CD4-positive, CD25-positive, alpha-beta regulatory T cell (primary cell): ENCODE data around the gene FLVCR1. TPM values are rescaled to one million over a fixed set of nuclear protein-coding genes. Genes with fewer than 3 reads are reported as not detected.

Experiments used
- ATAC-seq, 2 donors: fragments of 150-1000 bp; cut with Tn5 transposase; one replicate each; pipeline ENCODE4 v1.10.0; 2021; ENCODE audit warnings: low read depth in 2 of 2, moderate number of reproducible peaks in 2 of 2, moderate library complexity in 1 of 2
- DNase-seq, 3 donors: peaks; one replicate each; pipeline versions ENCODE4 v3.0.0 to v3.0.0-alpha.2; 2012 to 2022; ENCODE audit warnings: mixed read lengths in 1 of 3
- H3K27ac ChIP-seq: one replicate; pipeline ENCODE4 v1.7.0; 2013; ENCODE audit warnings: mild to moderate bottlenecking, low read length; ENCODE audit not compliant: insufficient read depth, poor library complexity, severe bottlenecking
- H3K27me3 ChIP-seq: one replicate; pipeline ENCODE4 v1.7.0; 2013; ENCODE audit warnings: low read length; ENCODE audit not compliant: control insufficient read depth, insufficient read depth
- H3K36me3 ChIP-seq: one replicate; pipeline ENCODE4 v1.7.0; 2013; ENCODE audit warnings: mild to moderate bottlenecking, low read length, moderate library complexity; ENCODE audit not compliant: control insufficient read depth, insufficient read depth
- H3K4me1 ChIP-seq: 2 replicates; pipeline ENCODE4 v1.7.0; 2013; ENCODE audit warnings: mild to moderate bottlenecking, low read length; ENCODE audit not compliant: insufficient read depth, control insufficient read depth, poor library complexity, severe bottlenecking
- H3K4me3 ChIP-seq: one replicate; pipeline ENCODE4 v1.7.0; 2013; ENCODE audit warnings: low read depth, mild to moderate bottlenecking, low read length, moderate library complexity
- H3K9me3 ChIP-seq, 2 experiments: 1 replicate in 1 of 2; 2 replicates in 1 of 2; pipeline ENCODE4 v1.7.0; 2013; ENCODE audit warnings: low read length in 2 of 2, mild to moderate bottlenecking in 1 of 2, moderate library complexity in 1 of 2; ENCODE audit not compliant: control insufficient read depth in 2 of 2
- H3K27ac Mint-ChIP-seq, 3 donors: one replicate each; pipeline ENCODE4 v1.8.0; 2020 to 2022; ENCODE audit warnings: mild to moderate bottlenecking in 3 of 3, mixed read lengths in 3 of 3, moderate library complexity in 2 of 3
- H3K27me3 Mint-ChIP-seq: one replicate; pipeline ENCODE4 v1.8.0; 2022; ENCODE audit warnings: mild to moderate bottlenecking, mixed read lengths
- H3K36me3 Mint-ChIP-seq: one replicate; pipeline ENCODE4 v1.8.0; 2020; ENCODE audit warnings: mixed read lengths
- H3K4me1 Mint-ChIP-seq, 4 donors: one replicate each; pipeline ENCODE4 v1.8.0; 2020 to 2022; ENCODE audit warnings: mixed read lengths in 4 of 4, mild to moderate bottlenecking in 1 of 4
- H3K4me3 Mint-ChIP-seq, 4 donors: one replicate each; pipeline ENCODE4 v1.8.0; 2020 to 2022; ENCODE audit warnings: mild to moderate bottlenecking in 4 of 4, mixed read lengths in 4 of 4, moderate library complexity in 3 of 4
- H3K9me3 Mint-ChIP-seq, 7 donors: one replicate each; pipeline ENCODE4 v1.8.0; 2020 to 2022; ENCODE audit warnings: mixed read lengths in 7 of 7, mild to moderate bottlenecking in 3 of 7, moderate library complexity in 2 of 7
- polyA plus RNA-seq, 4 donors: library from polyadenylated mRNA; unstranded; fragments of 300-500 nt; fragmentation: Illumina TruSeq; gene quantifications; one replicate each; pipeline ENCODE4 v1.2.3, GENCODE V29; 2021
- total RNA-seq: library from RNA; stranded (reverse); gene quantifications from one replicate; pipeline ENCODE4 v1.2.3, GENCODE V29; 2022

The FLVCR1 gene
- total and polyA plus RNA-seq, 5 donors from 2014 or later, result 1.8 to 10.9 (median 2.3) TPM

GRCh38 chr1:212933815-212934471, 75.9 kb downstream of the FLVCR1 start:
- Histone ChIP-seq H3K9me3 (no peaks in the 10 kb centered on the region), H3K4me3 (no peak overlapping the region), H3K27ac (no peak overlapping the region), H3K4me1 (no peaks in the 10 kb centered on the region), H3K27me3 (no peaks in the 10 kb centered on the region), H3K36me3 (no peaks in the 10 kb centered on the region)
- DNase-seq (no peak), ATAC-seq (no peak)
- Mint-ChIP-seq H3K27ac (no peak overlapping the region), H3K9me3 (peaks cover 0 to 3% (median 0%) of the 10 kb centered on the region in 7 donors), H3K4me3 (no peak overlapping the region), H3K27me3 (peaks cover 14% of the 10 kb centered on the region), H3K36me3 (no peaks in the 10 kb centered on the region), H3K4me1 (no peaks in the 10 kb centered on the region)

- no peaks in the 10 kb centered on the region for H3K36me3 ChIP-seq
- no peaks in the 10 kb centered on the region for H3K9me3 ChIP-seq
- Mint-ChIP-seq H3K4me3 (no peak overlapping the region), H3K4me1 (no peaks in the 10 kb centered on the region), H3K27me3 (peaks cover 21% of the 10 kb centered on the region), H3K9me3 (peaks cover 0 to 6% (median 0%) of the 10 kb centered on the region in 7 donors), H3K27ac (no peak overlapping the region), H3K36me3 (peaks cover 3% of the 10 kb centered on the region)
- no peaks in the 10 kb centered on the region for H3K27me3 ChIP-seq
- H3K4me3 ChIP-seq, result no peak overlapping the region
- no peaks in the 10 kb centered on the region for H3K4me1 ChIP-seq
- DNase-seq (no peak), ATAC-seq (no peak)
- H3K27ac ChIP-seq, result no peak overlapping the region
Measured at GRCh38 chr1:212935387-212935981, 77.4 kb downstream of the FLVCR1 start.

- Mint-ChIP-seq H3K27me3 (peaks cover 23% of the 10 kb centered on the region), H3K4me1 (no peaks in the 10 kb centered on the region)
- no peaks in the 10 kb centered on the region for H3K9me3 ChIP-seq
Measured at GRCh38 chr1:212937034-212937433, 79.0 kb downstream of the FLVCR1 start.

GRCh38 chr1:212938846-212939245, 80.8 kb downstream of the FLVCR1 start:
- Mint-ChIP-seq H3K27me3 (peaks cover 31% of the 10 kb centered on the region), H3K27ac (no peak overlapping the region), H3K4me3 (no peak overlapping the region), H3K4me1 (no peaks in the 10 kb centered on the region), H3K36me3 (peaks cover 3% of the 10 kb centered on the region), H3K9me3 (peaks cover 0 to 11% (median 2%) of the 10 kb centered on the region in 7 donors)
- no peak for ATAC-seq
- Histone ChIP-seq H3K36me3 (no peaks in the 10 kb centered on the region), H3K27ac (no peak overlapping the region), H3K27me3 (peaks cover 3% of the 10 kb centered on the region), H3K9me3 (no peaks in the 10 kb centered on the region), H3K4me3 (no peak overlapping the region), H3K4me1 (no peaks in the 10 kb centered on the region)
- DNase-seq, result no peak

More at GRCh38 chr1:212937034-212937433, 79.0 kb downstream of the FLVCR1 start:
- H3K4me3 Mint-ChIP-seq, result no peak overlapping the region
- no peak for ATAC-seq
- Histone ChIP-seq H3K27me3 (peaks cover 3% of the 10 kb centered on the region), H3K27ac (no peak overlapping the region), H3K4me3 (no peak overlapping the region), H3K36me3 (no peaks in the 10 kb centered on the region), H3K4me1 (no peaks in the 10 kb centered on the region)
- no peak for DNase-seq
- H3K27ac Mint-ChIP-seq, result no peak overlapping the region
- H3K36me3 Mint-ChIP-seq, result peaks cover 3% of the 10 kb centered on the region
- H3K9me3 Mint-ChIP-seq, result peaks cover 0 to 11% (median 2%) of the 10 kb centered on the region in 7 donors

- Histone ChIP-seq H3K4me1 (no peaks in the 10 kb centered on the region), H3K4me3 (no peak overlapping the region), H3K27ac (no peak overlapping the region), H3K27me3 (peaks cover 3% of the 10 kb centered on the region), H3K9me3 (no peaks in the 10 kb centered on the region), H3K36me3 (no peaks in the 10 kb centered on the region)
- DNase-seq (no peak), ATAC-seq (no peak)
- H3K27ac Mint-ChIP-seq, result no peak overlapping the region
- peaks cover 35% of the 10 kb centered on the region for H3K27me3 Mint-ChIP-seq
- peaks cover 0 to 11% (median 2%) of the 10 kb centered on the region in 7 donors for H3K9me3 Mint-ChIP-seq
- H3K4me3 Mint-ChIP-seq, result no peak overlapping the region
- peaks cover 3% of the 10 kb centered on the region for H3K36me3 Mint-ChIP-seq
- no peaks in the 10 kb centered on the region for H3K4me1 Mint-ChIP-seq
Measured at GRCh38 chr1:212941452-212941851, 83.4 kb downstream of the FLVCR1 start.

- no peak overlapping the region for H3K27ac Mint-ChIP-seq
- H3K4me3 Mint-ChIP-seq, result no peak overlapping the region
- Histone ChIP-seq H3K4me1 (no peaks in the 10 kb centered on the region), H3K27me3 (peaks cover 3% of the 10 kb centered on the region), H3K27ac (no peak overlapping the region), H3K4me3 (no peak overlapping the region), H3K9me3 (no peaks in the 10 kb centered on the region), H3K36me3 (no peaks in the 10 kb centered on the region)
- peaks cover 38% of the 10 kb centered on the region for H3K27me3 Mint-ChIP-seq
- H3K36me3 Mint-ChIP-seq, result peaks cover 3% of the 10 kb centered on the region
- no peak for ATAC-seq
- DNase-seq, result no peak
- H3K9me3 Mint-ChIP-seq, result peaks cover 0 to 11% (median 2%) of the 10 kb centered on the region in 7 donors
- no peaks in the 10 kb centered on the region for H3K4me1 Mint-ChIP-seq
Measured at GRCh38 chr1:212942679-212943392, 84.8 kb downstream of the FLVCR1 start.

- Histone ChIP-seq H3K4me1 (no peaks in the 10 kb centered on the region), H3K27ac (no peak overlapping the region), H3K36me3 (no peaks in the 10 kb centered on the region), H3K9me3 (no peaks in the 10 kb centered on the region), H3K27me3 (peaks cover 3% of the 10 kb centered on the region), H3K4me3 (no peak overlapping the region)
- peaks cover 3% of the 10 kb centered on the region for H3K36me3 Mint-ChIP-seq
- H3K4me3 Mint-ChIP-seq, result no peak overlapping the region
- H3K27me3 Mint-ChIP-seq, result peaks cover 38% of the 10 kb centered on the region
- ATAC-seq (no peak), DNase-seq (no peak)
- H3K9me3 Mint-ChIP-seq, result peaks cover 0 to 13% (median 2%) of the 10 kb centered on the region in 7 donors
- H3K27ac Mint-ChIP-seq, result no peak overlapping the region
- no peaks in the 10 kb centered on the region for H3K4me1 Mint-ChIP-seq
Measured at GRCh38 chr1:212943393-212943710, 85.3 kb downstream of the FLVCR1 start.
